ENCODE results near the gene CYTH1. TPM values are rescaled to one million over a fixed set of nuclear protein-coding genes. Genes with fewer than 3 reads are reported as not detected.

The CYTH1 gene
- total and polyA plus RNA-seq, 12 donors = 26.0 to 141 (median 46.2) TPM

DNA sequence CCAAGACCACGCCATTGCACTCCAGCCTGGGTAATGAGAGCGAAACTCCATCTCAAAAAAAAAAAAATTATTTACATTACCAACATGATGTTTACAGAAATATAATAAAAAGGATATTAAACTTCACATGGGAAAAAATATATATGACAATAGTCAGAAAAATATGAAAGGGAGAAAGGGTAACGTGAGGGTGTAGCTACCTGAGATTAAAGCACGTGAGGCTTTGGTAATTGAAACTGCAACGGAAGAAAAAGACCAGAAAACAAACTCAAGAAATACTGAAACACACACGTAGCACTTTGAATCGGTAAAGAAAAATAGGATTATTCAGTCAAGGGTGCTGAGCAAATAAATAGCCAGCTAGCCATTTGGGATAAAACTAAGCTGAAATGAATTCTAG, 53.6 kb downstream of the CYTH1 start:
- no peaks in the 10 kb centered on the region for H3K36me3 ChIP-seq (replicated peaks in 1 of 2)
- no peak for DNase-seq
- no peaks in the 10 kb centered on the region for H3K9me3 ChIP-seq (replicated peaks in 1 of 3)
- 92 to 98% (median 95%) methylated on average over 7 of the region's 7 CpGs for WGBS, 4 donors
- intact Hi-C loops (cut with DNase I) = no loop called here
- no peak overlapping the region for H3K27ac ChIP-seq
- H3K4me1 ChIP-seq (replicated peaks in 1 of 2) = peaks cover 4 to 38% of the 10 kb centered on the region in 2 donors
- TF ChIP-seq, protein P1, sequence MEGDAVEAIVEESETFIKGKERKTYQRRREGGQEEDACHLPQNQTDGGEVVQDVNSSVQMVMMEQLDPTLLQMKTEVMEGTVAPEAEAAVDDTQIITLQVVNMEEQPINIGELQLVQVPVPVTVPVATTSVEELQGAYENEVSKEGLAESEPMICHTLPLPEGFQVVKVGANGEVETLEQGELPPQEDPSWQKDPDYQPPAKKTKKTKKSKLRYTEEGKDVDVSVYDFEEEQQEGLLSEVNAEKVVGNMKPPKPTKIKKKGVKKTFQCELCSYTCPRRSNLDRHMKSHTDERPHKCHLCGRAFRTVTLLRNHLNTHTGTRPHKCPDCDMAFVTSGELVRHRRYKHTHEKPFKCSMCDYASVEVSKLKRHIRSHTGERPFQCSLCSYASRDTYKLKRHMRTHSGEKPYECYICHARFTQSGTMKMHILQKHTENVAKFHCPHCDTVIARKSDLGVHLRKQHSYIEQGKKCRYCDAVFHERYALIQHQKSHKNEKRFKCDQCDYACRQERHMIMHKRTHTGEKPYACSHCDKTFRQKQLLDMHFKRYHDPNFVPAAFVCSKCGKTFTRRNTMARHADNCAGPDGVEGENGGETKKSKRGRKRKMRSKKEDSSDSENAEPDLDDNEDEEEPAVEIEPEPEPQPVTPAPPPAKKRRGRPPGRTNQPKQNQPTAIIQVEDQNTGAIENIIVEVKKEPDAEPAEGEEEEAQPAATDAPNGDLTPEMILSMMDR (IDR thresholded peaks at IDR 0.05) = no peak
- TF ChIP-seq POLR2A (IDR thresholded peaks at IDR 0.05) = no peak
- no peaks in the 10 kb centered on the region for H3K27me3 ChIP-seq
- H3K4me3 ChIP-seq = no peak overlapping the region

- intact Hi-C loops (cut with DNase I) = no loop called here
- TF ChIP-seq, protein P1 (IDR thresholded peaks at IDR 0.05) = no peak
- no peak for TF ChIP-seq POLR2A (IDR thresholded peaks at IDR 0.05)
- peaks cover 0 to 38% of the 10 kb centered on the region in 2 donors for H3K4me1 ChIP-seq (replicated peaks in 1 of 2)
These were observed 54.4 kb downstream of the CYTH1 start for GRCh38 chr17:78727476-78728229.

DNA sequence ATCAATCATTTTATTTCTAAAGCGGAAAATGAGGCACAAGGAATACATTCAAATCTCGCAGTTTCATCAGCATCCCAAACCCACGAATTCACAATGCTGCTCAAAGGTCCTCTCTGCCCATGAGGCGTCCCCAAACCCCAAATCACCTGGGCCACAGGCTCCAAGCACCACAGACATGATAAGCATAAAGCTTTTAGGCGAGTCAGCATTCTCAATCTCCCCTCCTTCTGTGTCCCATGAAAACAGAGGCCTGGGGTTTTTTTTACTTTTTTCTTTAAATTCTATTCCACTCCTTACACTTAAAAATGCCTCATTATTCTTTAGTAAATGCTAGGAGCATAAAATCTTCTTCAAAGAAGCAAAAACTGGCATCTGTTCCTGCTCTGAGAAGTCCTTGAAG, 55.0 kb downstream of the CYTH1 start:
- intact Hi-C loops (cut with DNase I) = no loop called here
- H3K4me3 ChIP-seq = no peak overlapping the region
- WGBS, 4 donors = 89 to 92% (median 89%) methylated on average over 5 of the region's 5 CpGs
- no peak for DNase-seq
- TF ChIP-seq, protein P1 (IDR thresholded peaks at IDR 0.05) = no peak
- no peak for TF ChIP-seq POLR2A (IDR thresholded peaks at IDR 0.05)
- no peaks in the 10 kb centered on the region for H3K27me3 ChIP-seq
- no peaks in the 10 kb centered on the region for H3K36me3 ChIP-seq (replicated peaks in 1 of 2)
- no peak overlapping the region for H3K27ac ChIP-seq
- peaks cover 0 to 39% of the 10 kb centered on the region in 2 donors for H3K4me1 ChIP-seq (replicated peaks in 1 of 2)
- no peaks in the 10 kb centered on the region for H3K9me3 ChIP-seq (replicated peaks in 1 of 3)

More at GRCh38 chr17:78727476-78728229, 54.4 kb downstream of the CYTH1 start:
- Histone ChIP-seq H3K27me3 (no peaks in the 10 kb centered on the region), H3K27ac (no peak overlapping the region), H3K36me3 (replicated peaks in 1 of 2) (no peaks in the 10 kb centered on the region), H3K9me3 (replicated peaks in 1 of 3) (no peaks in the 10 kb centered on the region), H3K4me3 (no peak overlapping the region)
- WGBS, 4 donors = 78 to 87% (median 84%) methylated on average over 5 to 11 of the region's 11 CpGs
- DNase-seq = no peak

DNA sequence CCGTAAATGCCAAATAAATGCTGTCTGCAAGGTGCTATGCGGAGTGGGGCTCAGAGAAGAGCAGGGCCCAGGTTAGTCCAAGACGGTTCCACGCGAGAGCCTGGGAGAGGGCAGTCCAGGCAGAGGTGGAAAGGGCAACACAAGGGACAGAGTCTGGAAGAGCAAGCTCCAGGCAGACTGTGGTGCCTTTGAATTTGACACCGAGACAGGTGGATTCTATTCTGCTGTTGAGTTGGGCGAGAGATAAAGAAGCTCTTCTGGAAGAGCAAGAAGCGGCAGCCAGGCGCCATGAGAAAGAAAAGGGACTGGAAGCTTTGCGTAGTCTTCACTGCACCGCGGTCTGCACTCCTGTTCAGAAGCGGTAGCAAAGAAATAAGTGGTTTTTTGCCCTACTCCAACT, 55.6 kb downstream of the CYTH1 start:
- H3K27me3 ChIP-seq = no peaks in the 10 kb centered on the region
- H3K4me1 ChIP-seq (replicated peaks in 1 of 2) = peaks cover 0 to 39% of the 10 kb centered on the region in 2 donors
- WGBS, 4 donors = 96 to 97% (median 97%) methylated on average over 13 of the region's 13 CpGs
- no peak overlapping the region for H3K27ac ChIP-seq
- no peak overlapping the region for H3K4me3 ChIP-seq
- intact Hi-C loops (cut with DNase I) = no loop called here
- no peak for DNase-seq
- TF ChIP-seq POLR2A (IDR thresholded peaks at IDR 0.05) = no peak
- H3K36me3 ChIP-seq (replicated peaks in 1 of 2) = no peaks in the 10 kb centered on the region
- H3K9me3 ChIP-seq (replicated peaks in 1 of 3) = no peaks in the 10 kb centered on the region

Data from adrenal gland (tissue), 12 donors.